Measurements from ENCODE around the gene PPP6R2.

Gene PPP6R2

GRCh38 chr22:50306753-50307749 lies 36.1 kb upstream of the PPP6R2 start, which contains the start of gene PLXNB2:
Gene PLXNB2 (minus strand): TSS chr22:50307646. CDS start chr22:50290584, 17,062 bp downstream.
- DNase-seq, result no peak

GRCh38 chr22:50307890-50308596 lies 35.1 kb upstream of the PPP6R2 start:
- DNase-seq, result no peak

- no peak for DNase-seq
These were observed 34.6 kb upstream of the PPP6R2 start for GRCh38 chr22:50308597-50308935.

DNA sequence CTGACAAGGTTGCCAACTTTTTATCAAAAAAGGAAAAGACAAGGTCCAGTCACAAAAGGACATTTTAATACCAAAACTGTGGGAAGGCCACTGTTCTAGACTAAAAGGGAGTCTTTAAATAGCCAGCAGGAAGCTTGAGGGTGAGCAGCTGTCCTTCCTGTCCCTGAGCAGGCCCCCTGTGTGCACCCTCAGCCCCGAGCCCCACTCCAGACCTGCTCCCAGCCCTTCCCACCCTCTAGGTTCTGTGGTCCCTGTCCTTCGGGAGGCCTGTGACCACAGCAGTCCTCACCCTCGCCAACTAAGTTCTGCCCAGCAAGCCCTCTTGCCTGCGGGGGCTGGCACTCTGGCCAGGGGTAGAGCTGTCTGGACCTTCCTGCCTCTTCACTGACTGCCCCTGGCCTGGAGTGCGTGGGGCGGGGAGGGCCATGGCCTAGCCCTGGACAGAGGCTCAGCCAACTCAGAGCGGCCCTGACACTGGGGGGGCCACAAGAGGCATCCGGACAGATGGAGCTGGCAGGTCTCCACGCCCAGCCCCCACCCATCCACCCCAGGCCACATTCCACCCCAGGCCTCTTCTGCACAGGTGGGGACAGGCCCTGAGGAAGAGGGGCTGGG lies 34.0 kb upstream of the PPP6R2 start:
- DNase-seq, result no peak

- no peak for DNase-seq
These were observed 33.5 kb upstream of the PPP6R2 start for GRCh38 chr22:50309601-50309991.

DNA sequence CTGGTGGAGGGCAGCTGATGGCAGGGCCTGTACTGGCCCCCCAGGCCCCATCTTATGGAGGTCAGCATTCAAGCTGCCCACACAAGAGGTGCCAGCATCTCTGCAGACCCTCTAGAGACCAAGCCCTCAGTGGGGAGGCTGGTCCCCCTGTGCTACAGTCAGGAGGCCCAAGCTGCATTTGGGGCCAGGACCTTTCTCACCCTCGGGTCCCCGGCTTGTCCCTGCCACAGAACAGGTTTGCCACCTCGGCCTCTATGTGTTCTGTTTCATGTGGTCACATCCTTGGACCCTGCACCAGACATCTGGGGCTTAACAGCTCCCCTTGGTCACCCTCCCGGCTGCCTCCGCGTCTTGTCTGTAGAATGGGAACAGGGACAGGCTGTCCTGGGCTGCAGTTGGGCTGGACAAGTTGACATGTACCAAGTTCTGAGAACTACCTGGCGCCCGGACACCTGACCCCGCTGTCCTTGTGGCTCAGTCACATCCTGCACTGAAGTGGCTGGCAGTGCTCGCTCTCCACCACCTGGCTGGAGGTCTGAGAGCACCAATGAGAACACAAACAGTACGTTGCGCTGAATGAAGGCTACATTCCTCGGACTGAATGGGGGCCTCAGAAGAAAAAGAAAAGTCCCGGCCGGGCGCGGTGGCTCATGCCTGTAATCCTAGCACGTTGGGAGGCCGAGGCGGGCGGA lies 33.0 kb upstream of the PPP6R2 start:
- no peak for DNase-seq

DNA sequence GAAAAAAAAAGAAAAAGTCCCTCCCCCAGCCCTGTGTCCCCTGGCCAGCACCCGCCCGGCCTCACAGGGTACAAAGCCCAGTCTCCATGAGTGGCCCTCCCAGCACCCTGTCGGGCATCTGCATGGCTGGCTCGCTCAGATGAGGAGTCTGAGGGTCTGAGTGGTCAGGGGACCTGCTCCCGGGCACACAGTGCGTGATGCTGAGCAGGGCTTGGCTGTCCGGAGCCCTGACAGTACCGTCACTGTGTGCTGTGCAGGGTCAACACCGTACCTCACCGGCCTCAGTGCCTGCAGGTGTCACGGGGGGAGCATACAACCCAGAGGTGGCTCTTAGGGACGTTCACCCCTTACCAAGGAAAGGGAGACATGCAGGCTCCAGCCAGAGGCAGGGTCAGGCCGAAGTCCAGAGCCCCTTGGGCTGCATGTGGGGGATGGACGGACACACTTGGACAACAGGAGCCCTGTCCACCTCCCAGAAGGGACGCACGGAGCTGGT lies 32.1 kb upstream of the PPP6R2 start:
- DNase-seq, result no peak

GRCh38 chr22:50311606-50312351 lies 31.3 kb upstream of the PPP6R2 start:
- no peak for DNase-seq

DNA sequence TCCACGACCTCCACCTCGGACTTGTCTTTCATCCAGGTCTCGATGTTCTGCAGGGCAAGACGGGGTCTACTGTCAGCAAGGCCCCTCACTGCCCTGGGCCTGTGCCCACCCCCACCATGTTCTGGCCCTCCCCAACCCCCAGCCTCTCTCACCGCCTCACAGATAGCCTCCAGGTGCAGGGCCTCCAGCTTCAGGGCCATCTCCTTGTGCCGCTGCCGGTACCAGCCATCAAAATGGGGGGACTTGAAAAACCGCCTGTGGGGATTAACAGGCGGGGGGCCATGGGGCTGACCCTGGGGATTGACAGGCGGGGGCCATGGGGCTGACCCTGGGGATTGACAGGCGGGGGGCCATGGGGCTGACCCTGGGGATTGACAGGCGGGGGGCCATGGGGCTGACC lies 30.8 kb upstream of the PPP6R2 start:
- DNase-seq, result no peak

DNA sequence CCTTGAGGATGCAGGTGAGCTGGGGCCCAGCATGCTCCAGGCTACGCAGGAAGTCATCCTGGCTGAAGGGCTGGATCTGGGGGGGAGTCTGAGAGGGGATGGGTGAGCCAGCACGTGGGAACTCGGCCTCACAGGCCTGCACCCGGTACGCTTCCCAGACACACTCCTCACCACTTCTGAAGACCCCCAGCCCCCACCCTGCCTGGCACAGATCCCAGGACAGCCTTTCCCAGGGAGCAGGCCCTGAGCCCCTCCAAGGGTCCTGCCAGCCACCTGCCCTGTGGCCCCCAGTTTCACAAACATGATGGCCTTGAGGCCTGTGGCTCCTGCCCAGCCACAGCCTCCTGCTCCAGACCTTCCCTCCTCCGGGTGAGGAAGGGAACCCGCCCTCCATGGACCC lies 30.1 kb upstream of the PPP6R2 start:
- DNase-seq, result no peak

DNA sequence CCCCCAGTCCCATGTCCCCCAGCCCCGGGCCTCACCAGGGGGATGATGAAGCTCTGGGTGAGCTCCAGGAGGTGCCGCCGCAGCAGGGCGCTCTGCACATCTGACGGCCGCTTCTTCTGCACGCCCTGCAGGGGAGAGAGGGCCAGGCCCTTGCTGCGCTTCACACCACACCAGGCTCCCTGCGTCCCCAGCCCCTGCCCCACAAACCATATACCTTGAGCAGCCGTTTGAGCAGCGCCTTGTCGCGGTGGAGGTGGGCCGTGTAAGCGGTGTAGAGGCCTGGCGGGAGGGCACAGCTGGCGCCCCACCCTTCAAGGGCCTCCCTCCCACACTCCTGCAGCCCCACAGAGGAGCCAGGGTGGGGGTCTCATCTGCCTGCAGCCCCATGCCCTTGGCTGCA lies 29.5 kb upstream of the PPP6R2 start:
- no peak for DNase-seq

DNA sequence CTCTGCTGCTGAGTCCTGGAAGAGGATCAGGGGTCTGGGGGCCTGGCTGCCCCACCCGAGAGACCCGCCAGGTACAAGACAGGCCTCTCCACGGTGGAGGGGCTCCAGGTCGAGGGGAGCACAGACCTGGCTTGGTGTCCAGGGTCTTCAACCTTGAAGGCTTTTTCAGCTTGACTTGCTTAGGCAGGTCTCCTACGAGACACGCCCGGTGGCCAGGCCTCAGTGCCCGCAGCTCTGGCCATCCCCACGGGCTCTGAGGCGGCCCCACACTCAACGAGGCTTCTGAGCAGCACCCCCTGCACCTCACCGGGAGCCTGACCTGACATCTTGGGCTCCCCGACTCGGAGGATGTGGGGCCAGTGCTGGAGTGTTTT lies 29.1 kb upstream of the PPP6R2 start:
- no peak for DNase-seq

GRCh38 chr22:50314455-50315288 lies 28.5 kb upstream of the PPP6R2 start:
- DNase-seq, result no peak

DNA sequence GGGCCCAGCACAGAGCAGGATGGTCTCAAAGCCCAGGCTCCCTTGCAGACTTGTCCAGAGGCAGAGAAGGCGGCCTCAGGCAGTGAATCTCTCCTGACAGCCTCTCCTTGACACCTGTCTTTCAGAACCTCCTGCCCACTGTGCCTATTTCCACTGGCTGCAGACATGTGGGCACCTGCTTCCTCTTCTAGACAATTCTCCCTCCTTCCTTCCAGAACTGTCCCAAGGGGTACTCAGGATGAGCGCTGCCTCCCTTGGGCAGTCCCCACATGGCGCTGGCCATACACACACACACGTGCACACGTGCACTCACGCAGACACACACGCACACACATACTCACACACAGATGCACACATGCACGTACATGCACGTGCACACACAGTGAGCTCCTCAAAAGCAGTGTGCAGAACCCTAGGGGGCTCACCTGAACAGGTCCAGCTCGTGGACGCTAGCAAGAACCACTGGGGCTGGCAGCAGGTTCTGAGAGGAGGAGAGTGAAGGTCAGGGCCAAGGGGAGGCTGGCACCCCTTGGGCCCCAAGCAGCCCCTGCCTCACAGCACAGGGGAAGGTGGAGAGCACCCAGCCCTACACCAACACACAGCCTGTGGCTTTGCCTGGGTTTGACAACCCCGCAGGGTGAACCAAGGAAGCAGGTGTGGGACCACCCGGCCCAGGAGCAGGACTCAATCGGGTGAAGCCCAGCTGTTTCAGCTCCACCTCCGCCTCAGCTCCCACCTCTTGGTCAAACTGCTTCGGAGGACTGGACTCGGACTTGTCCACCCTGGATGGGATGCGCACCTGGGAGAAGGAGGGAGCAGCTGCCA lies 27.6 kb upstream of the PPP6R2 start:
- DNase-seq, result no peak

GRCh38 chr22:50316114-50317065 lies 26.7 kb upstream of the PPP6R2 start:
- no peak for DNase-seq

DNA sequence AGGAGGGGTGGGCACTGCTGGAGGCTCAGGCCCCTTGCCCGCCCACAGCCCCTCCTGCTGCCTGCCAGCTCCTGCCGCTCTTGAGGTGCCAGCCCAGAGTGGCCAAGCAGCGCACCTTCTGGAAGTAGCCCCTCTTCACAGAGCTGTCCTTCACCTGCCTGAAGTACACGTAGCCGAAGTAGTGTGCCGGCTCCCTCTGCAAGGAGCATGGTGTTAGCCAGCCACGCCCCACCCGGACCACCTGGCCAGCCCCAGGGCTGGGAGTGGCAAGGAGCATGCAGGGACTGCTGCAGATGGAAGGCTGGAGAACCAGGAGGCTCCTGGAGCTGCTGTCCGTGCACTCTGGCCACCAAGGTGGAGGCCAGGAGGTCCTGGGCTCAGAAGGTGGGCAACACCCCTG lies 25.9 kb upstream of the PPP6R2 start:
- no peak for DNase-seq

GRCh38 chr22:50317674-50318073 lies 25.5 kb upstream of the PPP6R2 start:
- no peak for DNase-seq

DNA sequence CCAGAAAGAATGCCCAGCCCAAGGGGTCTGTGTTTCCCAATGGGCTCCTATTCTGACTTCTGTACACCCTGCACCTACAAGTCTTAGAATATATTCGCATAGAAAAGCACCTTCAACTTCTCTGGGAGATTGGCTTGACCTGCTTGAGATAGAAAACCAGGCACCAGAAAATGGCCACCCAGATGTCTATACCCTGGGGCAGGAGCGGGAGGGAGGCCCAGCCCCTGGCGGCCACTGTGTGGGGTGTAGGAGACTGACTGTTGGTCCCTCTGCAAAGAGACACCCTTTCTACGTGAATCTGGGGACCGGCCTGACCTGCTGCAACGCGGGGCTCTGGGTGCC lies 24.8 kb upstream of the PPP6R2 start:
- DNase-seq, result no peak

- no peak for DNase-seq
These were observed 24.3 kb upstream of the PPP6R2 start for GRCh38 chr22:50318698-50319411.

Data from SIG-M5 (cell line).